CD1c-positive myeloid dendritic cell (primary cell): Measurements from ENCODE around the gene MAN2B2.

ENCODE experiments used
- DNase-seq: peaks from one replicate; pipeline ENCODE4 v3.0.0-alpha.2; 2016; ENCODE audit errors: extremely low spot score

MAN2B2 gene

DNA sequence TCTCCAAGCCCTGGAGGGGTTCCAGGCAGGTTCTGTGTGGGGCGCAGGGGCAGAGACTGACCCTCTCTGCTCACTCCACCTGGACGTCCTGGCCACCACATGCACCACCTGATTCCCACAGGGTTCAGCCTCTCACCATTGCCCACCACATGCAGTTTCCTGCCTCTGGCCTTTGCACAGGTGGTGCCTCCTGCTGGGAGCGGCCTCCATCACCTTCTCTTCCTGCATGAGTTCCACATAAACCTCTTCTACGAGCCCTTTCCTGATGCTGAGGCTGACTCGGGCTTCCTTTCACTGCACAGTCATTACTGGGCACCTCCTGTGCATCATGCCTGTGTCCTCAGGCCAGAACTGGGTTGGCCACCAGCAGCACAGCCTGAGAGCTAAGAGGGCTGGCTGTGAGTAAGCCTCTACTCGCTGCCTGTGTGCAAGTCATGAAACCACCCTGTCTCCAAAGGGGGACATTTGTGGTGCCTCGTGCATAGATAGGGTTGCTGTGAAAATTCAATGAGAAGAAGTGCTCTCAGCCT lies 19.9 kb downstream of the MAN2B2 start:
- no peak for DNase-seq

DNA sequence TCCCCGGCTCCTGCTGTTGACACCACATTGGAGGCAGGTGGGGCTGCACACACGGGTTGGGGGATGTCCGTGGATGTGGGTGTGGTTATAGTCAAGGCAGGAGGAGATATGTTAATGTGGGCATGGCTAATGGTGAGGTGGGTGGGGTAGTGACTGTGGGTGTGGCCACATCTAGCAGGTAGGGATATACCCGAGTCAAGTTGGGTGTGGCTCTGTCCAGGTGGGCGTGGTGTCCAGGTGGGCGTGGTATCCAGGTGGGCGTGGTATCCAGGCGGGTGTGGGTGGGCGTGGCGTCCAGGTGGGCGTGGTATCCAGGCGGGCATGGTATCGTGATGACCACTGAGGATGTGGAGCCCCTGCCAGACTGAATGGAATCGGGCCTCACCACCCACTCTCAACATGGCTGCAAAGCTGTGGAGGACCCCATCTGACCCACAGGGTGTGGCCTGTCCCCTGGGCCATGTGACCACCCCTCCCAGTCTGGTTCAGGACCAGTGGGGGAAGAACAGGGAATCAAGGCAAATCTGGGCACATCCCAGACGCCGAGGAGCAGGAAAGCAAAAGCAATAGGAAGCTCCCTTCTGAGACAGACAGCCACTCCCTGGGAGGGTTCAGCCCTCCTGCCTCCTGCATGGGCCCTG lies 21.0 kb downstream of the MAN2B2 start:
- no peak for DNase-seq

DNA sequence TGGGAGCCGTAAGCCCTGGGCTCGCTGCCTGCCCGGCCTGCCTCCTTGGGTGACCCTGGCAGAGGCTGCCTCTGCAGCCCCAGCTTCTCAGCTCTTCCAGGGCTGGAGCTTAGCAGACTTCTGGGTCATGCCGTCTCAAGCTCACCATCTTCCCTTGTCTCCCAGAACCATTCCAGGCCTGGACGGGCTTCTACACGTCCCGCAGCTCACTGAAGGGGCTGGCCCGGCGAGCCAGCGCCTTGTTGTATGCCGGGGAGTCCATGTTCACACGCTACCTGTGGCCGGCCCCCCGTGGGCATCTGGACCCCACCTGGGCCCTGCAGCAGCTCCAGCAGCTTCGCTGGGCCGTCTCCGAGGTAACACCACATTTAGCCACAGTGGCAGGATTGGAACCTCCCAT lies 22.0 kb downstream of the MAN2B2 start:
- DNase-seq: no peak

DNA sequence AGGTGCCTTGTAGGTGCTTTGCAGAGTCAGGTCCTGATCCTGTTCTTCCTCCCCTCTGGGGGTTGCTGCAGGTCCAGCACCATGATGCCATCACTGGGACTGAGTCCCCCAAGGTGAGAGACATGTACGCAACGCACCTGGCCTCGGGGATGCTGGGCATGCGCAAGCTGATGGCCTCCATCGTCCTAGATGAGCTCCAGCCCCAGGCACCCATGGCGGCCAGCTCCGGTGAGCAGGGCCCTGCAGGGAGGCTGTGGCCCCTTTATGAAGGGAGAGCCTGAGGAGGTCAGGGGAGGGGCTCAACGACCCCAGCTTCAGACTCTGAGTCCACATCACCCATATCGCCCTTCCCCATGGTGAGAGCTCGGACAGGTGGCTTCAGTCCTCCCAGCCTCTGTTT lies 23.1 kb downstream of the MAN2B2 start:
- no peak for DNase-seq

DNA sequence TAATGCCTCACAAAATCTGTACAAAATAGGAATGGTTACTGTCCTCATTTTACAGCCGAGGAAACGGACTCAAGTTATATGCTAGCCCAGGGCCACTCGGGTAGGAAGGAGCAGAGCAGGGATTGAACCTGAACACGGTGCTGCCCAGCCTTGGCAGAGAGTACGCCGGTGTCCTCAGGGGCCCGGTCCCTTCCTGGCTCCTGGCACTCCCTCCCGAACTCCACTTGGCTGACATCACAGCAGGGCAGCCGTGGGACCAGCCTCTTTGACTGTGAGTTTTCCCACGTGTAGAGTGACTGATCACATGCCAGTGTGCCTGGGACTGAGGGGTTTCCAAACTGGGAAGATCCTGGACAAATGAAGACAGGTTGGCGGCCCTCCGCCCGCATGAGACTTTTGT lies 23.7 kb downstream of the MAN2B2 start:
- DNase-seq: no peak

DNA sequence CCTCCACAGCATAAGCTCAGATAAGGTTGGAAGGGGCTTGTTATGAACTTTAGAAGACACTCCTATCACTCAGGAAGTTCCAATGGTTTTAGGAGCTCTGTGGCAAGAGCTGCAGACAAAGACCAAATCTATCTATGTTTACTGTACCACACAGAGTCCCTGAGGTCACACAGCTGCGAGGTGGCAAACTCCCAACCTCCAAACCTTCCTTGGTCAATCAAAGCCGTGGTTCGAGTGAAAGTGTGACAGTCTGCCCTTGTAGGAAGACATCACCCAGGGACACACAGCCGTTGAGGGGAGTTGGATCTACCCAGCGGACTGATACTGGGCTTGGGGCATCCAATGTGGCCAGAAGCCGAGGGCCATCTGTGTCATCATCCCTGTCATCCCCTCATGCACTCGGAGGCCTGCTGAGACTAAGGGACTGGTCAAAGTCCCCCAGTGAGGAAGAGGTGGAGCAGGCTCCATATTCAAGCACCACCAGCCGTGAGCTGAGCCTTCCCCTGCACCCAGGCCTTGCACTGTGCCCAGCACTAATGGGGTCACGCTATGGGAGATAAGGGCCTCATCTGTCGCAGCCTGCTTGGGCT lies 26.8 kb downstream of the MAN2B2 start:
- no peak for DNase-seq

DNA sequence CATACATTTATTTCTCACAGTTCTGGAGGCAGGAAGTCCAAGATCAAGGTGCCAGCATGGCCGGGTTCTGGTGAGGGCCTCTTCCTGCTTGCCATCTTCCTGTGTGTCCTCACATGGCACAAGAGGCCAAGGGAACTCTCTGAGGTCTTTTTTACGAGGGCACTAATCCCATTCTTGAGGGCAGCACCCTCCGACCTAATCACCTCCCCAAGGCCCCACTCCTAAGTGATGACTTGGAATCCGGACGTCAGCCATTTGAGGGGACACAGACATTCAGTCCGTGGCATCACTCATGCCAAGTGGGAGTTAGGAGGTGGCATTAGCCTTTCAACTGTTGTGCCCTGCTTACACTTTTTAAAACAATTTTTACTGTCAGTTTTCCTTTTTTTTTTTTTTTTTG lies 27.3 kb downstream of the MAN2B2 start:
- DNase-seq: no peak

DNA sequence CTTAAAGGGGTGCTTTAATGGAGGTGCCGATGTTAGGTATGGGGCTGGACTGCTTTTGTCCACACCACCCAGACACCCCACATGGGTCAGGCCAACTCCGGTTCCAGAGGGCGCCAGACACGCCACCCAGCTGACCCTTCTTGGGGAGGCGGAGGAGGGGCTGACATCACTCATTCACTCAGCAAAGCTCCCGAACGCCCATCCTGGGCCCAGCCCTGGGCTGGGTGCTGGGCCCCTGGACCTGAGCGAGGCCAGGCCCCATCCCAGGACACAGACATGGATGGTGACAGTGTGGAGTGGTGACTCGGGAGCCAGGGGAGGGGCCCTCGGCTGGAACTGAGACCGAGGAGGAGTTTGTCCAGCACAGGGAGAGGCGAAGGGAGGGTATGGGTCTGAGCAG lies 28.1 kb downstream of the MAN2B2 start:
- DNase-seq: no peak

DNA sequence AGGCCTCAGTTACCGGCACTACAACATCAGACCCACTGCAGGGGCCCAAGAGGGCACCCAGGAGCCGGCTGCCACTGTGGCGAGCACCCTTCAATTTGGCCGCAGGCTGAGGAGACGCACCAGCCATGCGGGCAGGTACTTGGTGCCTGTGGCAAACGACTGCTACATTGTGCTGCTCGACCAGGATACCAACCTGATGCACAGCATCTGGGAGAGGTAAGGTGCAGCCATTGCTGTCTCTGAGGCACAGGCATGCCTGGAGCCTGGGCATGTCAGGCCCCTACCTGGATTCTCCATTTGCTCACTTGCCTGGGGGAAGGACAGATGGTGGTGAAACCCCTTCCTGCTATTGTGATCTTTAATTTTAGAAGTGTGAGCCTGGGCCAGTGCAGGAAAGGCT lies 30.1 kb downstream of the MAN2B2 start:
- no peak for DNase-seq

DNA sequence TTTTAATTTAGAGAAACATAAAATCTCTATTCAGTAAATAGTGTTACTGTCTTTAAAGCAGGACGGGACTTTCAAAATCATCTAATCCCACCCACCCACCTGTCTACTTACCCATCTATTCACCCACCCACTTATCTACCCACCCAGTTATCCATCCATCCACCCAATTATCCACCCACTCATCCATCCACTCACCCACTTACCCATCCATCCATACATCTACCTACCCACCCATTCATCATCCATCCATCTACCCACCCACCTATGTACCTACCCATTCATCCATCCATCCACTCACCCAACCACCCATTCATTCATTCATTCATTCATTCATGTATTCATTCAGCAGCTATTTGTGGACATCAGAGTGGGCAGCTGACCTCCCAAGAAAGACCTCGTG lies 30.6 kb downstream of the MAN2B2 start:
- DNase-seq: no peak

DNA sequence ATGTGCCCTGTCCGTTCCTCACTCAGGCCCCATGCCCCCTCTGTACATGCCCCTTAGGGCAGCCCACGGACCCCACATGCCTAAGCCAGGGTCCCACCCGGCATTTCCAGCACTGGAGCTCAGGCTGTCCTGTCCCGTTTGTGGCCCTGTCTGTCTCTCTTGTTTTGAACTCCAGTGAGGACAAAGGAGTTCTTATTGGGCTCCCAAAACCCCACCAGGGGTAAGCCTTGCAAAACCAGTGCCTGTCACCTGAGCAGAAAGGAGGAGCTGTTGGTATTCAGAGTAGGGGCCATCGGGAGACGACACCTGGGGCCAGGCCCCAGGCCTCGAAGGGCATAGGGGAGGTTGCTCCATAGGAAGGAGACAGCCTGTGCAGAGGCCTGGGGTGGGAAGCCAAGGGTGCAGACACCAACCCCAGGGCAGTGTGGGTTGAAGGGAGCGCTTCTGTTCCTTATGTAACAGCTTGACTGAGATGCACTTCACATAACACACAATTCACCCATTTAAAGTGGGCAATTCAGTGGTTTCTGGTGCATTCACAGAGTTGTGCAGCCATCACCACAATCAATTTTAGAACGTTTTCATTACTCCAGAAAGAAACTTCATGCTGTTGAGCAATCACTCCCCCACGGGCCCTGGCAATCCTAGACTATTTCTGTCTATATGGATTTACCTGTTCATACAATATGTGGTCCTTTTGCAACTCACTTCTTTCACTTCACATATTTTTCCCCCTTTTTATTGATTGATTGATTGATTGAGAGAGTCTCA lies 31.7 kb downstream of the MAN2B2 start:
- DNase-seq: no peak

DNA sequence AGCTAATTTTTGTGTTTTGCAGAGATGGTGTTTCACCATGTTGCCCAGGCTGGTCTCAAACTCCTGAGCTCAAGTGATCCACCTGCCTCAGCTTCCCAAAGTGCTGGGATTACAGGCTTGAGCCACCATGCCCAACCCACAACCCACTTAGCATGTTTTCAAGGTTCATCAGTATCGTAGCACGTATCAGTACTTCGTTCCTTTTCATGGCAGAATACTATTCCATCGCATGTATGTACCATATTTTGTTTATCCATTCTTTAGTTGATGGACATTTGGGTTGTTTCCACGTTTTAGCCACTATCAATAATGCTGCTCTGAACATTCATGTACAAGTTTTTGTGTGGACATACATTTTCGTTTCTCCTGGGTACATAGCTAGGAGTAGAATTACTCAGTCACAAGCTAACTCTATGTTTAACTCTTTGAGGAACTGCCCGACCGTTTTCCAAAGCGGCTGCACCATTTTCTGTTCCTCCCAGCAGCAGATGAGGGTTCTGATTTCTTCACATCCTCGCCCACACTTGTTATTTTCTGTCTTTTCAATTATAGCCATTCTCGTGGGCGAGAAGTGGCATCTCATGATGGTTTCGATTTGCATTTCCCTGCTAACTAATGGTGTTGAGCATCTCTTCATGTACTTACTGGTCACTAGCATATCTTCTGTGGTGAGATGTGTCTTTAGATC lies 32.5 kb downstream of the MAN2B2 start:
- DNase-seq: peak; percentile 4

DNA sequence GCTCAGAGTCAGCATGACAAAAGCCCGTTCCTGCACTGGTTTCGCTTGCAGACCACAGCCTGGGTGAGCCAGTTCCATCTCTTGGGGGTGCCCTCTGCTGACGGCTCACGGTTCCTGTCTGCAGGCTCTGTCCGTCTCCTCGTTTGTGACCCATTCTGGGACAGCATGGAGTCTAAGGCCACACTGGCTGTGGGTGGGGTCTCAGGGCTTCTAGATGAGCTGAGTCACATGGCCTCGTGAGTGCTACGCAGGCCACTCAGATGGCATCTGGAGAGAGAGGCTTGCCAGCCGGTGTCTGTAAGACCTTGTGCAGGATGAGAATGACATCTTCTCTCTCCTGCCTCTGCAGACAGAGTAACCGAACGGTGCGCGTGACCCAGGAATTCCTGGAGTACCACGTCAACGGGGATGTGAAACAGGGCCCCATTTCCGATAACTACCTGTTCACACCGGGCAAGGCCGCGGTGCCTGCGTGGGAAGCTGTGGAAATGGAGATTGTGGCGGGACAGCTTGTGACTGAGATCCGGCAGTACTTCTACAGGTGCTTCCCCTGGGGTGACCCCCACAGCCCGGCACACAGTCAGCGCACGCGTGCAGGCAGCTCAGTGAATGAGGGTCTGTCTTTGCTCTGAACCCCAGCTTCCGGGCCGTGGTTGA lies 33.9 kb downstream of the MAN2B2 start:
- DNase-seq: no peak

DNA sequence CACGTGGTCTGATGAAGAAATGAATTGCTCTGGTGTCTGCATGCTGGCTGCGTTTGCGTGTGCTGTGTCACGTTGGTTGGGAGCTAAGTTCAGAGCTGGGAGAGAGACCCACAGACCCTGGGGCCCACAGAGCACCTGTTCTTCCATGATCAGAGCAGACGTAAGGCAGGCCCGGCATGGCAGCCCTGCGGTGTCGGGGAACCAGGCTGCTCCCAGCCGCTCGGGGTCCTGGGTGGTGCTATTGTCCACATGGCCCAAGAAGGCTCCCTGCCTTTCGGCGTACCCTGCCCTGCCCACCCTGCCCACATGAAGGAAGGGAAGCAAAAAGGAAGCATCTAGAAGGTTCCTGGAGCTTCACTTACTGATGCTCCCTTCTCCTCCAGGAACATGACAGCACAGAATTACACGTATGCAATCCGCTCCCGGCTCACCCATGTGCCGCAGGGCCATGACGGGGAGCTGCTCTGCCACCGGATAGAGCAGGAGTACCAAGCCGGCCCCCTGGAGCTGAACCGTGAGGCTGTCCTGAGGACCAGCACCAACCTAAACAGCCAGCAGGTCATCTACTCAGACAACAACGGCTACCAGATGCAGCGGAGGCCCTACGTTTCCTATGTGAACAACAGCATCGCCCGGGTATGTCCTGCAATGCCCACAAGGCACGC lies 34.6 kb downstream of the MAN2B2 start:
- no peak for DNase-seq

DNA sequence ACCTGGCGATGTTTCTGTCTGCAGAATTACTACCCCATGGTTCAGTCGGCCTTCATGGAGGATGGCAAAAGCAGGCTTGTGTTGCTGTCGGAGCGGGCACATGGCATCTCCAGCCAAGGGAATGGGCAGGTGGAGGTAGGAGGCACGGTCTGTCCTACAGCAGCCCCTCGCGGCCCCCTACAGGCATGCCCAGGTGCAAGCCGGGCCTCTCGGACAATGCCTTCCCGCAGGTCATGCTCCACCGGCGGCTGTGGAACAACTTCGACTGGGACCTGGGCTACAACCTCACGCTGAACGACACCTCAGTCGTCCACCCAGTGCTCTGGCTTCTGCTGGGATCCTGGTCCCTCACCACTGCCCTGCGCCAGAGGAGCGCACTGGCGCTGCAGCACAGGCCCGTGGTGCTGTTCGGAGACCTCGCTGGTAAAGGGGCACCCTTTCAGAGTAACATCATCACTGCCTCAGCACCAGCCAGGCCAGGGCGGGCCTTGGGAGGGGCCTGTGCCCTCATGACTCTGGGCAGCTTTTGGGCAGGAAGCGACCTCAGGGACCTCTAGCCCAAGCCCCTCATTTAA lies 36.0 kb downstream of the MAN2B2 start:
- DNase-seq: no peak

DNA sequence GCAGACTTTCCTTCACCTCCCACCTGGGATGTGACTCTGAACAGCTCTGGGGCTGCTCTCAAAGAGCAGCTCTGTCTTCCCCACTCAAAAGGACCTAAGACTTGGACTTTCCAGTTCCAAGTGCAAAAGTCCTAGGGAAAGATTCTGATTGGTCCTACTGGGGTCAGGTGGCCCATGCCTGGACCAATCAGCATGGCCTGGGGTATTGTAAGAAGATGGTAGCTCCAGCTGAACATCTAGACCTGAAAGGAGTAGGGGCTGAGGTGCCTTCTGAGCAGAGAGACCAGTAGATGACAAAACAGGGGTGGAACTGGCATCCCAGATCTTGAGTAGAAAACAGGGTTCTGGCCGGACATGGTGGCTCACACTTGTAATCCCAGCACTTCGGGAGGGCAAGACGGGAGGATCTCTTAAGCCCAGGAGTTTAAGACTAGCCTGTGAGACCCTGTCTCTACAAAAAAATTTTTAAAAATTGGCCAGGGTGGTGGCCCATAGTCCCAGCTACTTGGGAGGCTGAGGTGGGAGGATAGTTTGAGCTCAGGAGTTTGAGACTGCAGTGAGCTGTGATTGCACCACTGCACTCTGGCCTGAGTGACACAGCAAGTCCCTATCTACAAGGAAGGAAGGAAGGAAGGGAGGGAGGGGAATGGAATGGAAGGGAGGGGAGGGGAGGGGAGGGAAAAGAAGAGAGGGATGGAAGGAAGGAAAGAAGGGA lies 38.1 kb downstream of the MAN2B2 start:
- no peak for DNase-seq

DNA sequence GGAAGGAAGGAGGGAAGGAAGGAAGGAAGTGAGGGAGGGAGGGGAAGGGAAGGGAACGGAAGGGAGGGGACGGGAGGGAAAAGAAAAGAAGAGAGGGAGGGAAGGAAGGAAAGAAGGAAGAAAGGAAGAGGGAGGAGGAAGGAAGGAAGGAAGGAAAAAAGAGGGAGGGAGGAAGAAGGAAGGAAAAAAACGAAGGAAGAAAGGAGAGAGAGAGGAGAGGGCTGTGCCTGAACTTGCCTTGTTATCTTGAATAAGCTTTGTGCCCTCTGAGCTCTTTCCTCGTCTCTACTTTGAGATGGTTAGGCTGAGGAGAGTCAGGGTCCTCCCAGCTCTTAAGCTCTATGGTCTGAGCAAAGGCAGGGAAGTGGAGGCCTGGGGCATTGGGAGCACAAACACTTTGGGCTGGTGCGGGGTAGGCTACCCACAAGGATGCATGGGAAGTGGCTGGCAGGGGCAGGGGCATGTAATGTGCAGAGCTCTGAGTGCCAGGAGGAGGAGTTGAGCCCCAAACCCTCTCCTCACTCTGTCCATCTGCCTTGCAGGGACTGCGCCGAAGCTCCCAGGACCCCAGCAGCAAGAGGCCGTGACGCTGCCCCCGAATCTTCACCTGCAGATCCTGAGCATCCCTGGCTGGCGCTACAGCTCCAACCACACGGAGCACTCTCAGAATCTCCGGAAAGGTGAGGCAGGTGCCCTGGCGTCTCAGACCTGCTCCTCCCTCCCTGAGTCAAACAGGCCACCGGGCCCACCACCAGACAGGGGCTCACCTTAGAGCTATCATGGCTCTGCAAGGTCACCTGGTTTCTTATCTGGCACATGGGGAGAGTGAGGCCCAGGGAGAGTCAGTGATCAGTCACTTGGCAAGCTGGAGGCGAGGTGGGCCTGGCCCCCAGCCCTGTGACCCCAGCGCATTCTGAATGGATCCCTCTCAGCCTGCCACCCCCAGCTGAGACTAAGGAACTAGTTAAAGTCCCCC lies 39.0 kb downstream of the MAN2B2 start:
- DNase-seq: no peak

DNA sequence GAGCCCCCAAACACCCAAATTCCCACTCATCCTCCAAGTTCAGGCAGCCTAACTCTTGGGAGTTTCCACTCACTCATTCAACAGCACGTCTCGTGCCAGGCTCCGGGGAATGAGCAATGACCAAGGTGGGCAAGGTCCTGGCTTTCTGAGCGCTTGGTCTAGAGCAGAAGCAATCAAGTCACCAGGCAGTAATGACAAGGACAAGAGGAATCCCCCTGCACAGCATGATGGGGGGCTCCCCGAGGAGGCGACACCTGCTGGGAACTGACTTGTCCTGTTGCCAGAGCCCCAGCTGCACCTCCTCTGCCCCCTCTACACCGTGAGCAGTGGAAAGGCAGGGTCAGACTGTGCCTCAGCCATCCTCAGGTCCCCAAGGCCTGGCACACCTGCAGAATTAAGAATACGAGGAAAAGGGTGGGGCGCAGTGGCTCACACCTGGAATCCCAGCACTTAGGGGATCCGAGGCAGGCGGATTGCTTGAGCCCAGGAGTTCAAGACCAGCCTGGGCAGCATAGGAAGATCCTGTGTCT lies 39.8 kb downstream of the MAN2B2 start:
- no peak for DNase-seq
